Hematopoietic multipotent progenitor cell (in vitro differentiated cells): ENCODE results near the gene FMN1. TPM values are rescaled to one million over a fixed set of nuclear protein-coding genes. Genes with fewer than 3 reads are reported as not detected.
"Not testable (repeated sequence)": the region's sequence is repeated elsewhere in the genome, so short reads cannot be mapped to it uniquely, and the experiment has no call there.

Experiments used
- DNase-seq, 3 donors: peaks; one replicate each; pipeline ENCODE4 v3.0.0-alpha.2; 2011 to 2015; ENCODE audit warnings: low read depth in 2 of 3, low spot score in 2 of 3
- total RNA-seq: library from RNA; depleted of rRNA; stranded (reverse); fragments of >200 nt; gene quantifications from one replicate; pipeline ENCODE4 v1.2.3, GENCODE V29; 2012

Gene FMN1
- total RNA-seq, 1 donor, result 0.27 TPM

- DNase-seq, result no peak
Observed at GRCh38 chr15:33098094-33099058, 96.1 kb downstream of the FMN1 start.

- no peak for DNase-seq
Observed at GRCh38 chr15:33096134-33096533, 98.4 kb downstream of the FMN1 start.

- no peak for DNase-seq
Observed at GRCh38 chr15:33095641-33096040, 98.9 kb downstream of the FMN1 start.

- no peak for DNase-seq
Observed at GRCh38 chr15:33094336-33094735, 100.2 kb downstream of the FMN1 start.

- no peak for DNase-seq
Observed at GRCh38 chr15:33093222-33093621, 101.3 kb downstream of the FMN1 start.

GRCh38 chr15:33091983-33092693, 102.4 kb downstream of the FMN1 start:
- no peak for DNase-seq

- DNase-seq, result no peak
Observed at GRCh38 chr15:33089878-33090757, 104.4 kb downstream of the FMN1 start.

GRCh38 chr15:33089165-33089877, 105.2 kb downstream of the FMN1 start:
- DNase-seq, result no peak

- peak in 2 of 3 donors; percentile 50 to 75 for DNase-seq
Observed at GRCh38 chr15:33086500-33087121, 107.9 kb downstream of the FMN1 start.

GRCh38 chr15:33084661-33085060, 109.9 kb downstream of the FMN1 start:
- no peak for DNase-seq

- DNase-seq, result no peak
Observed at GRCh38 chr15:33083232-33084081, 111.1 kb downstream of the FMN1 start.

- DNase-seq, result no peak
Observed at GRCh38 chr15:33080006-33080405, 114.5 kb downstream of the FMN1 start.

- no peak for DNase-seq
Observed at GRCh38 chr15:33078607-33079006, 115.9 kb downstream of the FMN1 start.

GRCh38 chr15:33076937-33077336, 117.6 kb downstream of the FMN1 start:
- no peak for DNase-seq

- DNase-seq, result peak in 2 of 3 donors; percentile 5 to 32
Observed at GRCh38 chr15:33074942-33075341, 119.6 kb downstream of the FMN1 start.

GRCh38 chr15:33074212-33074611, 120.3 kb downstream of the FMN1 start:
- no peak for DNase-seq

GRCh38 chr15:33071451-33071850, 123.1 kb downstream of the FMN1 start:
- DNase-seq, result no peak

GRCh38 chr15:33069903-33070302, 124.6 kb downstream of the FMN1 start:
- not testable (repeated sequence) for DNase-seq

- no peak for DNase-seq
Observed at GRCh38 chr15:33069161-33069560, 125.4 kb downstream of the FMN1 start.
